Left lobe of liver (tissue), 2 donors: ENCODE results near the gene IL2. TPM values are rescaled to one million over a fixed set of nuclear protein-coding genes. Genes with fewer than 3 reads are reported as not detected.

Experiments
- ATAC-seq: fragments of 200-7000 bp; cut with Tn5 transposase; one replicate; pipeline ENCODE4 v1.9.1; 2020; ENCODE audit warnings: mild to moderate bottlenecking, moderate library complexity
- DNase-seq: peaks from one replicate; pipeline ENCODE4 v3.0.0-alpha.2; 2020; ENCODE audit warnings: low spot score
- total RNA-seq: library from RNA; stranded (reverse); gene quantifications from one replicate; pipeline ENCODE4 v1.2.1, GENCODE V29; 2021
- donor health status: DM: no; HTN: no; CAD: no; lungs with moderate emphysema.
- donor health status: DM: no; HTN: yes; CAD: no.

The IL2 gene
- 1.2 TPM for total RNA-seq

DNA sequence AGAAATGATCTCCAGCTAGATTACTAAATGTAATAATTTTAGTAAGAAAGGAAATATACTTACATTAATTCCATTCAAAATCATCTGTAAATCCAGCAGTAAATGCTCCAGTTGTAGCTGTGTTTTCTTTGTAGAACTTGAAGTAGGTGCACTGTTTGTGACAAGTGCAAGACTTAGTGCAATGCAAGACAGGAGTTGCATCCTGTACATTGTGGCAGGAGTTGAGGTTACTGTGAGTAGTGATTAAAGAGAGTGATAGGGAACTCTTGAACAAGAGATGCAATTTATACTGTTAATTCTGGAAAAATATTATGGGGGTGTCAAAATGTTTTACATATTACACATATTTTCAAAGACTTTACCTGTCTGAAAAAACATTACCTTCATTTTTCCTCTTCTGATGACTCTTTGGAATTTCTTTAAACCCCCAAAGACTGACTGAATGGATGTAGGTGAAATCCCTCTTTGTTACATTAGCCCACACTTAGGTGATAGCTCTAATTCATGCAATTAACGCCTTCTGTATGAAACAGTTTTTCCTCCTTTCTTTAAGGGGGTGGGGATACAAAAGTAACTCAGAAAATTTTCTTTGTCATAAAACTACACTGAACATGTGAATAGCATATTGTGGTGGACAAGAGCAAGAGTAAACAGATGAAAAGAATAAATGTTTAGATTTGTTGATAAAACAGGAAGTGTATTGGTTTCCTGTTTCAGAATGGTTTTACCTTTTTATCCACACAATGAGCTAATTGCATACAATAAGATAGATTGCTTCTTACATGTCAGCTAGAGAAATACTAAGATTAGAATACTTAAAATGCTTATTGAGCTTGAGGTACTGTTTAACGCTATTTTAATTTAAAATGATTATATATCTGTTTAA, at the start of gene IL2:
TSS of gene IL2 (minus strand) at position 495 of the 886 bp plus-strand sequence. CDS start at position 210, 285 bp downstream.
- DNase-seq (no peak), ATAC-seq (no peak)

DNA sequence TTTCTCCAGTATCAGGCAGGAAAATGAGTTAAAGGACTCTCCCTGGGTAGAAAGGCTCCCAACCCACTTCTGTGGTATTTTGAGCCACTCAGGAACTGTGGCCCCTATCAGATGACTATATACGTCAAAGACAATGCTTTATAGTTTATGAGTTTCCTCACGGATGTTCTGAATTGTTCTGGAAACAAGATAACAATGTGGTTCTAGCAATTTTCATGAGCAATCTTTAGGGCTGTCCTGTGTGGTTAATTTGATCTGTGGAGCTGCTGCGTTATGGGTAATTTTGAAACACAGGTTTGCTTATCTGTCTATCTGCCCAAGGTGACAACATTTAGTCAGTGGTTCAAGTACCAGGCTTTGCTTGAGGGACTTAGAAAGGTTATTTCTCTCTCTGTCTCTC, 46.7 kb upstream of the IL2 start:
- ATAC-seq (no peak), DNase-seq (no peak)

DNA sequence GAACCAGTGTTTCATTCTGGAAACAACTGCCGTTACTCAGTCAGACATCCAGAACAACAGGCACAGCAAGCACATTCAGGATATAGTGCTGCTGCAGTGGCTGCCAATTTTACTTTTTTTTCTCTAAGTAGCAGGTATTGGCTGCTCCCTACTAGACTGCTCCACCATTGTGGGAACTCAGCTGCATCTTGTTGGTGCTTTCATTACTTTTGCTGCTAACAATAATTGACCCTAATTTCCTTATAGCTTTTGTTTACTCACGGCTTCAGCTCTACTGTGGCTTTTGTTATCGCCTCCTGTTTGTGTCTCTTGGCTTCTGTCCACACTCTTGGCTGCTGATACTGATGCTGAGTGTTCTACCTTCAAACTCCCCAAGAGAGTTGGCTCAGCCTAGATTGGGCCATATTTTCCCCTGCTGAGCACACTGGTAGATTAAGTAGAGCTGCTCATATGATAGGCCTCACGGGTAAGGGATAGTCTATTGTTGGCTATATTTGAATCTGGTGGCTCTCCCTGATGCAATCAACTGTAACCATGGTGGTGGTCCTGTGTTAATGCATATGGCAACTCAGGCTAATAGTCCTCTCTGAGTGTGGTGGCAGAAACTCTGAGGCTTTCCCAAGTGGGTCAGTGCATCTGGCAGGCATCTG, 44.5 kb upstream of the IL2 start:
- ATAC-seq (no peak), DNase-seq (no peak)

DNA sequence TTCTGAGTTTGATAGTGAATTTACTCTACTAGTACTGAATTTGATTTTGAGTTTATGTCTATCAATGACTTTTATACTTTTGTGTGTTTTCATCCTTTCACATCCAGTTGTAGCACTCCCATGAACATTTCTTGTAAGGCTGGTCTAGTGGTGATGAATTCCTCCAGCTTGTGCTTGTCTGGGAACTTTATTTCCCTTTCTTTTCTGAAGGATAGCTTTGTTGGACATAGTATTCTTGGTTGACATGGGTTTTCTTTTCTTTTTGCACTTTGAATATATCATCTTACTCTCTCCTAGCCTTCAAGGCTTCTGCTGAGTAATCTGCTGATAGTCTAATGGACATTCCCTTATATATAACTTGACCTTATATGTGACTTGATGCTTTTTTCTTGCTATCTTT, 32.5 kb upstream of the IL2 start:
- DNase-seq (no peak), ATAC-seq (no peak)

DNA sequence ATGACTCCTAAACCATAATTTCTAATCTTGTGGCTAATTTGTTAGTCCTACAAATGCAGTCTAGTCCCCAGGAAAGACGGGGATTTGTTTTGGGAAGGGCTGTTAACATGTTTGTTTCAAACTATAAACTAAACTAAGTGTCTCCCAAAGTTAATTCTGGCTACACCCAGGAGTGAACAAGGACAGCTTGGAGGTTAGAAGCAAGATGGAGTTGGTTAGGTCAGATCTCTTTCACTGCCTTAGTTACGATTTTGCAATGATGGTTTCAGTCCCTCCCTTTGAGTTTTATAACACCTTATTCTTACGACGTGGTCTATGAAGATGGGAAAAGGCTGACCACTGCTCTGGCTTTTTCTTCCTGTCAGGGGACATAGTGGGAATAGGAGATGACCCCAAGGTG, 27.0 kb upstream of the IL2 start:
- no peak for DNase-seq

DNA sequence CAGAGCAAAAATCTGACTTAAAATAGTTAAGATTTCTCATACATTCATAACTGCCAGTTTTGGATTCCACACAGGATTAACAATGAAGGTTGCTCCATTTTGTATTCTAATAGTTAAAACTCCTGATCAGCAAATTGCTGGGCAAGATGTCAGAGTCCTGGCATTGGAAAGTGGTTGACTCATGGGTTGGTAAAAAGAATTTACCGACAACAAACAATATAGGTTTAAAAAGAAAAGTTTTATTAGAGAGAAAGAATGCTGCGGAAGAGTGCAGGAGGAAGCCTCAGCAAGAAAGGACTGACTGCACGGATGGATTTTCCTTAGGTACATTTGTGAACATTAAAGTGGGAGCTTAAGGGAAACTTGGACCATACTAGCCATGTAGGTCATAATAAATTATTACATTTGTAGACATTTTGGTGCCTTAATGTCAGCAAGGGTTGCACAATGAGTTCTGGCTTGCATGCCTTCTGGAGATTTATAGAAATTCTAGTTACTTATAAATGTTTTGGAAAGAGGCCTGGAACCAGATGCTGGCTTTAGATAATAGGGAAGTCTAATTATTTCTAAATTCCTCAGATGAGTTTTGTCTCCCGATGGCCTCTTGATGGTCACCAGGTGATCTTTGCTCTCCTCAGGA, 25.4 kb upstream of the IL2 start:
- no peak for DNase-seq
- ATAC-seq: no peak

More for the DNA sequence above, 27.0 kb upstream of the IL2 start:
- no peak for ATAC-seq

DNA sequence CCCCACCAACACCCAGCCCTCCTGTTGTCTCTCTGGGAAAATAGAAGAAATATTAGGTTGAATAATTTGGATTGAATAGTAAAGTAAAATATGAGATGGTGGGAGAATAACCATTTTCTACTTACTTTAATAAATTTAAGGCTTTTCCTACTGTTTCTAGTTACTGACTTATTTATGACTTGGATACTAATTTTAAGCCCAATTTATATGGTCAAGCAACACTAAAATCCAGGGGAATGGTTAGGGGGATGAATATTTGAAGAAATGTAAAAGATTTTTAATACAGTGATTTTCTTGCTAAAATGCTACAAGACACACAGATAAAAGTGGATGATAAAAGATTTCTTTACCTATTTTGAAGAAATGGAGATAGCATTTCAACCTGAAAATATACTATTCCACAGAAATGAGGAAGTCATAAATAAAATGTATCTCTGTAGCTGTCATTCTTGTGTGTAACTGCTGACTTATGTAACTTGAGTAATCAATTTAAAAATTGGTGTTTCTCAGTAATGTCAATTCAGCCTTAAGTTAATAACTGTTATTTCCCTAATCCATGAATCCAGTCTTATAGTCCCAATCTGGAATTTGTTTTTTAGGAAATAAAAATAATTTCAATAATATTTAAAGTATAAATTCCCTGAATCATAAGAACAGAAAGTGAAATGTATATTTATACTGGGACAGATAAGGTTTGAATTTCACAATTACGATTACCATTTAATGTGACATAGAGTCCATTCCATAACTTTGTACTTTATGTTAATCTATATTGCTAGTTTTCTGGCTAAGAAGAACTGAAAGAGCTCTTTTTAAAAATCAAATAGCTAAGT, 24.3 kb upstream of the IL2 start:
- ATAC-seq (no peak), DNase-seq (no peak)

DNA sequence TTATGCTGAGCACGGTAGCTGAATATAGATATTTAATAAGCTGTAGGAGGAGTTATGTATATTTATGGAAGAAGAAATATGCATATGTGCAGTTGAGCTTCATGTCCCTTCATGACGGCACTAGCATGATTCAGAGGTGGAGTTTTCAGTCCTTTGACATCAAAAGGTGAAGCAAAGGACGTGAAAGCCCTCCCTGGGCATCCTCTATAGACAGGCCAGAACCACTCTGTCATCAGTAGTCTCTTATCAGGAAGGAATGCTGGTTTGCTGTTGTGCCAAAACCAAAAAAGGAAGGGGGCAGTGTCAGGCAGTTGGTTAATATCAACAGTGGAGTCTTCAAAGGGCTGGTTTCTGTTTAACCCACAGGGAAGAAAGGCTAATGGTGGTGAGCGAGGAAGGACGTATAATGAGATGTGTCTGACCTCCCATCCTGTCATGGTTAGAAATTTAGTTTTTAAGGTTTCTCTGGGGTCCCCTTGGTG, 23.5 kb upstream of the IL2 start:
- no peak for DNase-seq
- no peak for ATAC-seq

DNA sequence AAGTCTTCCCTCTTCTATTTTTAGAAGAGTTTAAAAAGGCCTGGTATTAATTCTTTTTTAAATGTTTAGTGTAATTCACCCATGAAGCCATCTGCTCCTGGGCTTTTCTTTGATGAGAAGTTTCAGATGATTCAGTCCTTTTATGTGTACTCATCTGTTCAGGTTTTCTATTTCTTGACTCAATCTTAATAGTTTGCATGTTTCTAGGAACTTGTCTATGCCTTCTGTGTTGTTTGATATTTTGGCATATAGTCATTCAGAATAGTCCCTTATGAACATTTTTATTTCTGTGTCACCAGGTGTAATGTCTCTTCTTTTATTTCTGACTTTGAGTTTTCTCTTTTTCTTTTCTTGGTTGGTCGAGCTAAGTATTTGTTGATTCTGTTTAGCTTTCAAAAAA, 20.2 kb upstream of the IL2 start:
- ATAC-seq (no peak), DNase-seq (no peak)

DNA sequence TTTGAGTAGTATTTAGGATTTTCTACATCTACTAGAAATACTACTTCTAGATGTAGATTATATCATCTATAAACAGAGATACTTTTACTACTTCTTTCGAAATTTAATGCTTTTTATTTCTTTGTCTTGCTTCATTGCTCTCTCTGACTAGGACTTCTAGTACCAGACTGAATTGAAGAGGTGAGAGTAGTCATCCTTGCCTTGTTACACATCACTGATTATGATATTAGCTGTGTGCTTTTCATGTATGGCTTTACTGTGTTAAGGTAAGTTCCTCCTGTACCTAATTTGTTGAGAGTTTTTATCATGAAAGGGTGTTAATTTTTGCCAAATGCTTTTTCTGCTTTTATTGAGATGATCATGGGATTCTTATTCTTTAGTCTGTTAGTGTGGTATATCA, 19.6 kb upstream of the IL2 start:
- ATAC-seq (no peak), DNase-seq (no peak)

DNA sequence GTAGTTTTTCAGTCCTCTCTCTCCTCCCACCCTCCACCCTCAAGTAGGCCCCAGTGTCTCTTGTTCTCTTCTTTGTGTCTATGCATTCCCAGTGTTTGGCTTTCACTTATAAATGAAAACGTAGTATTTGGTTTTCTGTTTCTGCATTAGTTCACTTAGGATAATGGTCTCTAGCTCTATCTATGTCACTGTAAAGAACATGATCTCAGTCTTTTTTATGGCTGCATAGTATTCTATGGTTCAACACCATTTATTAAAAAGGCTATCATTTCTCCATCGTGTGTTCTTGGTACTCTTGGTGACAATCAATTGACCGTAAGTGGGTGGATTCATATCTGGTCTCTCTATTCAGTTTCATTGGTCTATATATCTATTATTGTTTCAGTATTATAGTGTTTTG, 18.7 kb upstream of the IL2 start:
- ATAC-seq (no peak), DNase-seq (no peak)

DNA sequence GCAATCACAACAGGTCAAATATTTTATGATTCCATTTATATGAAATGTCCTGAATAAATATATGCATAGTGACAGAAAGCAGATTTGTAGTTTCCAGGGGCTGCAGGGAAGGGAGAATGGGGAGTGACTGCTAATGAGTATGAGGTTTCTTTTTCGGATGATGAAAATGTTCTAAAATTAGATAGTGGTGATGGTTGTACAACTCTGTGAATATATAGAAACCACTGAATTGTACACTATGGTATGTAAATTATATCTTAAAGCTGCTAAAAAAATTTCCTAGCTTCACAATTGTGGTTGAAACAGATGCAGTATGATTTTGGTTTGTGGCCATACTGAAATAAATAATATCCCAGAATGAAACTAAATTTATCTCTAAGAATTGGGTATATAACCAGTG, 12.9 kb upstream of the IL2 start:
- DNase-seq (no peak), ATAC-seq (no peak)

DNA sequence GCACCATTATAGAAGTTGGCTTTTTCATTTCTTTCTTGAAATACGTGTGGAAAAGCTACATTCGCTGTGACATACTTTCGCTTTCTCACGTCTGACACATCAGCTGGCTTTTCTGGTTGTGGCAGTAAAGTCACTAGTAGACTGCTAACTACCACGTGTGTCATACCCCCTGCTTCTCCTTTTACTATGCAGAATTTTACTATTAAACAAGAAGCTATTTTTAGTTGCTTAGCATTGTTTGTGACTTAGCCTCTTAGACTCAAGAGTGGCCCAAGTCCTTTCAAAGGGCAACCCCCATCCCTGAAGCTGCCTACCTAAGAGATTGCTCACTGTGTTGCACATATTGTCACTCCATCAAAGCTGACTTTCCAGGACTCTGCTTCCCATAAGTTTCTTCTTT, 2.1 kb upstream of the IL2 start:
- ATAC-seq (no peak), DNase-seq (no peak)

DNA sequence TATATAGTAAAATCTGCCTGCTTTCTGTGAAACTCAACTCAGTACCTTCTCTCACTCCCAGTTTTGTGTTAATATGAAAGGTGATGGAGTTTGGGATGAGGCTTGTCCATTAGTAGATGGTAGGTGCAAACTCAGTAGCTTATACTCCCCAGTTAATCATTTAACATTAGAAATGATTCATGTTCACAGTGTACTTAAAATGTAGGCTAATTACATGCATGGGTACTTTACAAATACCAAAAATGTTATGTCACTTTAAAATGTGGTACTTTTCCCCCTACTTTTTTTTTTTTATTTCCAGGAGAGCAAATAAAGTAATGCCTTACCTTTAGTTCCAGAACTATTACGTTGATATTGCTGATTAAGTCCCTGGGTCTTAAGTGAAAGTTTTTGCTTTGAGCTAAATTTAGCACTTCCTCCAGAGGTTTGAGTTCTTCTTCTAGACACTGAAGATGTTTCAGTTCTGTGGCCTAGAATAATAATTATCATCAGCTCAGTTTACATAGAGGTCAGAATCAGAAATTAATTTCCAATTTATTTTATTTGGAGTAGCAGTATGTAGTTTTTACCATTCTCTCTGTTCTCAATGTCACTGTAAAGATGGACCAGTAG, 3.0 kb downstream of the IL2 start:
- ATAC-seq: no peak
- DNase-seq: no peak

DNA sequence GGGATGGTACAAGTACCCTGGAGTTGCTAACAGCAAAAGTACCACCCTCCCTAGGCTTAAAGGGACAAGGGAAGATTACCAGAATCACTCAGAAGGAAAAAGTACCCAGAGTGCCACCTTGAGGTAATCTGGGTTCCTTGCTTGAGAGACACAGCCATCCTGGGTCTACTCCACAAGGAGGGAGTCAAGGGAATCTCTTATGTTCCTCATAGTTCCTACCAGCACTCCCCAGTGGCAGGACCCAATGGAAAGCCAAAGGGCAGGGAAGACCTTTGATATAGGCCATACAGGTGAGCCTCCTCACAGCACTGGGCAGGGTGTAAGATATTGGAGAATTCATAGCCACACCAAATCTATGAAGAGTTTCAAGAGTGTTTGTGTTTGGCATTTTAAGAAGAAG, 5.7 kb downstream of the IL2 start:
- DNase-seq (no peak), ATAC-seq (no peak)

DNA sequence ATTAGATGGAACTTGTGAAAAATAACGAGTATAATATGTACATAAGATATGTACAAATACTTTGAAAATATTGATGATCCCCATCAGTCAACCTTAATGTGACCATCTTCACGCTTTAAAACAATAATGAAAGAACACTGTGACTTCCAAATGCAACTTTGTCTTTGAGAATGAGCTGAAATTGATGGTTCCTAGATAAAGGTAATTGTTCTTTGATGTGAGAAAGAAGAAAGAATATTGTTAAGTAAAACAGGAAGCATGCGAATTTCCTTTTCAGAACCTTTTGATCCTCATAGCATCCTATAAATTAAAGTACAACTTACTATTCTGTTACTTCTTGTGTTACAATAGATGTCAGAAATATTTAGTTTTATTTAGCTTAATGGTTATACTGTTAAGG, 22.2 kb downstream of the IL2 start:
- ATAC-seq (no peak), DNase-seq (no peak)

DNA sequence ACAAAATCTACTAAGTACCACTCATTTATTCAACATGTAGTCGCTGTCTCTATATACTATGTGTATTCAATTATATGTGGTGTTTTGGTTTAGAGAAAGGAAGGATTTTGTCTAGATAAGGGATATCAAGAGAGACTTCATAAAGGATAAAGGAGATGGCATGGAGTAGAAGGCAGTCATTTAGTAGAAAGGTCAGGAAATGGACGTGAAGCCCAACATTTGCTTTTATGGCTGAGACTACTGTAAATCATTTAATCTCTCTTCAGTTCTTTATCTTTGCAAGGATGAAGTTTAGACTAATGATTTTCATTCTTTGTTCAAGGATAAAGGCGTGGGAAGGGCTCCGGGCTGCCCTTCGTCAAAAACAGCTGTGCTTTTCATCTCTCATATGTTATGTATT, 25.2 kb downstream of the IL2 start:
- DNase-seq (no peak), ATAC-seq (no peak)

DNA sequence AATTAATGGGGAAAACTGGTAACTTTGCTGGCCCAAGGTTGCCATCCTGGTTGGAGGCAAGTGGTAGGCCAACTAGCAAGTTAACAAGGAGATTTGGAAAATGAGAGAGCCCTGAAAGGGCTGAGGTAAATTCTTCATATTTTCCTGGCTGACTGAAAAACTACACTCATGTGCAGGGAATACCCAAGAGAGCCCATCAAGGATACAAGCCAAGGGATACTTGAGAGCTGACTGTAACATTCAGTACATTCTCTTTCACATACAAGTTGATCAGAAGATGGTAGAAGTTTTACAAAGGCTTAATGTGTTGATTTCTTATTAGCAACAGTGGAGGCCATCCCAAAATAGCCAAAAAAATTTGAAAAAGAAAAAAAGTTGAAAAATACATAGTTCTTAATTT, 33.3 kb downstream of the IL2 start:
- no peak for ATAC-seq
- no peak for DNase-seq

DNA sequence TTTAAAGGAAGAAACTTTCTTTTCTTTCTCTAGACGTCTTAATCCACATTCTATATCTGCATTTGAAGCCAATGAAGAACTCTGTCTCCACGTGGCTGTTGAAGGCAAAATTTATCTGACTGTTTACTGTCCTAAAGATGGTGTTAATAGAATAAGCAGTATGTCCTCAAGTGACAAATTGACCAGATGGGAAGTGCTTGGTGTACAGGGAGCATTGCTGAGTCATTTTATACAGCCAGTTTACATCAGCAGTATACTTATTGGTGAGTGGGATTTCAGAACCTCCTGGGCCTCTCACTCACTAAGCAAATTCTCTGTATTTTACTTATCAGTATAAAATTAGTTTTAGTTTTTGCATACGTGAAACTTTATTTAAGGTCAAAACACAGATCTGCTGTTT, 44.0 kb downstream of the IL2 start:
- no peak for ATAC-seq

DNA sequence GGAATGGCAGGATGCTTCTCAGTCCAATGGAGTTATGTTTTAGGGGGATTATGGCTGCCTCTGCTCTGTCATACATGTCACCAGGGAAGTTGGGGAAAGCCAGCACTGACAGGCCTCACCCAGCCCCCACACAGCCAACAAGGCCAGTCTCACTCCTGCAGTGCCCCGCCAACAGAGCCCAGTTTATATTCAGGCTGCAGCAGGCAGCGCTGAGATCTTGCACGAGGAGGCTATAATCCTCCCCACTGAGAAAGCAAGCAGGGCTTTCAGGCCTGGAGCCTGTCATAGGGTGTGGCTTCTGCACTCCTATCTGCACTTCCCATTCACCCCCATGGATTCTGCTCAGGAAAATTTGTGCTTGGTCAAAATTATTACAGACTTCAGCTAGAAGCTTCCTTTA, 52.7 kb downstream of the IL2 start:
- DNase-seq (no peak), ATAC-seq (no peak)

More for the DNA sequence above, 44.0 kb downstream of the IL2 start:
- DNase-seq: no peak
